ENCODE data around the gene IGF1R.

Gene IGF1R

DNA sequence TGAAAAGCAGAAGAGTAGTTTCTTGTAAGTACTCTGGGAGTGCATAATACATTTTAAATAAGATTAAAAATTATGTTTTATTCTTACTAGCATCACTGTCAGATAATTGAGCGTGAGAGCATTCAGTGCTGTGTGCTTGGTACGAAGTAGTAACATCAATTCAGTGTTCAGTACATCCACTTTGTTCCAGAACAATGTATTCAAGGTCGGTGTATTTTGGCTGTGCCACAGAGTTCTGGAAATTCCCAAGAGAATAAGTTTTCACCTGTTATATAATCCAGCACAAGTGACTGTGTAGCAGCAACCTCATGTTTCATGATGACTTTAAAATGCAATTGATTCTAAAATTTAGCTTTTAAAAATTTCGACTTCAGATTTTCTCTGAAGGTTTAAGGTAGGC lies 130.6 kb downstream of the IGF1R start:
- Histone ChIP-seq H3K4me1 (peaks cover 33% of the 10 kb centered on the region), H3K27me3 (no peaks in the 10 kb centered on the region), H3K9me3 (no peaks in the 10 kb centered on the region), H3K4me3 (ENCODE audit: low read depth, low read length) (no peak overlapping the region), H3K36me3 (no peaks in the 10 kb centered on the region; the same call in 1 of the 2 replicates)
- no peak for TF ChIP-seq CTCF (IDR thresholded peaks at IDR 0.05; ENCODE audit: low read depth, low read length)
- DNase-seq: no peak

- Histone ChIP-seq H3K4me3 (ENCODE audit: low read depth, low read length) (no peak overlapping the region), H3K36me3 (no peaks in the 10 kb centered on the region; the same call in 1 of the 2 replicates), H3K9me3 (no peaks in the 10 kb centered on the region), H3K4me1 (peaks cover 29% of the 10 kb centered on the region), H3K27me3 (no peaks in the 10 kb centered on the region)
- peak; percentile 97 for TF ChIP-seq CTCF (IDR thresholded peaks at IDR 0.05; ENCODE audit: low read depth, low read length)
- DNase-seq: peak; percentile 90
Observed at GRCh38 chr15:98779463-98780071, 131.2 kb downstream of the IGF1R start.

DNA sequence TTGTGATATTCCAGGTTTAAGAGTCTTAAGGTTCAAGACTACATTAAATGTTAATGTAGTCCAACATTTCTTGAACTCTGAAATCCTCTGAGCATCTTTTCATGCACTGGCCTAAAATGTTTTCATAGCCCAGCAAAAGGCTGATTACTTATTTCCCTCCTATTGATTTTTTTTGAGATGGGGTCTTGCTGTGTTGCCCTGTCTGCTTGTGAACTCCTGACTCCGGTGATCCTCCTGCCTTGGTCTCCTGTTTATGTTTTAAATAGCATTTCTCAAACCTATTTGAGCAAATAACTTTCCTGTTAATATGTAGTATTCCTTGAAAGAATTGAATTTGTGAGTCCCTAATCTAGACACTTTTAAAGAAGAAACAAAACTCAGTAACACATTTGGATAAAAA lies 133.5 kb downstream of the IGF1R start:
- H3K9me3 ChIP-seq: no peaks in the 10 kb centered on the region
- H3K27me3 ChIP-seq: no peaks in the 10 kb centered on the region
- DNase-seq: no peak
- no peak overlapping the region for H3K4me3 ChIP-seq (ENCODE audit: low read depth, low read length)
- peaks cover 34% of the 10 kb centered on the region for H3K4me1 ChIP-seq
- H3K36me3 ChIP-seq: no peaks in the 10 kb centered on the region; the same call in 1 of the 2 replicates
- no peak for TF ChIP-seq CTCF (IDR thresholded peaks at IDR 0.05; ENCODE audit: low read depth, low read length)

DNA sequence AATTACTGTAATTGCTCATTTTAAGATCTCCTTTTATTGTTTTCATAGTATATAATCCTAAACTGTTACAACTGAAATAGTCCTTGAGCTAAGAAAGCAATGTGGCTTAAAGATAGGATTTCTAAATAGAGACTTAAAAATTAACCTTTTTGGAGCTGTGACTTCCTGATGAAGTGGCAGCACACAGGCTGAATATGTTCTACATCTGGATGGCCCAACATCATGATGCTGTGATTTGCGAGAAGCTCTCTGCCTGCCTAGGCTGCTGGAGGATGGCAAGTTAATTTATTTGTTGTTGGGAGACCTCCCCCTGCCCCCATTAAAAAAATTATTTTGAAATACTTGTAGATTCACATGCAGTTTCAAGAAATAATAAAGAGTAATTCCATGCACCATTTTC lies 134.5 kb downstream of the IGF1R start:
- H3K4me1 ChIP-seq: peaks cover 40% of the 10 kb centered on the region
- no peaks in the 10 kb centered on the region for H3K36me3 ChIP-seq
- H3K4me3 ChIP-seq (ENCODE audit: low read depth, low read length): no peak overlapping the region
- TF ChIP-seq CTCF (IDR thresholded peaks at IDR 0.05; ENCODE audit: low read depth, low read length): no peak
- no peaks in the 10 kb centered on the region for H3K9me3 ChIP-seq
- no peak for DNase-seq
- no peaks in the 10 kb centered on the region for H3K27me3 ChIP-seq

DNA sequence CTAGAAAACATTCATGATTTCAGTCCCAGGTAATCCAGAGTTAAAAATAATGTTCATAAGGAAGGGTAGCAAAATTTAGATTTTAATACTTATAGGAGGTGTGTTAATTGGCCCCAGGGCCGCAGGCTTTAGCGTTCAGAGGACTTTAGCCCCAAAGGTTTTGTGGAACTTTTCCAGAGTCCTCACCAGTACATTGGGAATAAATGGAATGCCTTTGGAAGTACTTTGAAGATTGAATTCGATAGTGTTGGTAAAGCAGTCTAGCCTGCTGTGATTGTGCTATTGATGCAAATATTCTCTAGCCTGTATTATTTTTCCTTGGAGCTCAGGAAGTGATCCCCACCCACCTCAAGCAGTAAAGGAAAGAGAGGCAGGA lies 137.1 kb downstream of the IGF1R start:
- no peak for TF ChIP-seq CTCF (IDR thresholded peaks at IDR 0.05; ENCODE audit: low read depth, low read length)
- DNase-seq: no peak
- H3K36me3 ChIP-seq: no peaks in the 10 kb centered on the region
- H3K27me3 ChIP-seq: no peaks in the 10 kb centered on the region
- H3K4me1 ChIP-seq: peaks cover 49% of the 10 kb centered on the region
- H3K4me3 ChIP-seq (ENCODE audit: low read depth, low read length): peak overlapping the region; percentile 30
- H3K9me3 ChIP-seq: no peaks in the 10 kb centered on the region

DNA sequence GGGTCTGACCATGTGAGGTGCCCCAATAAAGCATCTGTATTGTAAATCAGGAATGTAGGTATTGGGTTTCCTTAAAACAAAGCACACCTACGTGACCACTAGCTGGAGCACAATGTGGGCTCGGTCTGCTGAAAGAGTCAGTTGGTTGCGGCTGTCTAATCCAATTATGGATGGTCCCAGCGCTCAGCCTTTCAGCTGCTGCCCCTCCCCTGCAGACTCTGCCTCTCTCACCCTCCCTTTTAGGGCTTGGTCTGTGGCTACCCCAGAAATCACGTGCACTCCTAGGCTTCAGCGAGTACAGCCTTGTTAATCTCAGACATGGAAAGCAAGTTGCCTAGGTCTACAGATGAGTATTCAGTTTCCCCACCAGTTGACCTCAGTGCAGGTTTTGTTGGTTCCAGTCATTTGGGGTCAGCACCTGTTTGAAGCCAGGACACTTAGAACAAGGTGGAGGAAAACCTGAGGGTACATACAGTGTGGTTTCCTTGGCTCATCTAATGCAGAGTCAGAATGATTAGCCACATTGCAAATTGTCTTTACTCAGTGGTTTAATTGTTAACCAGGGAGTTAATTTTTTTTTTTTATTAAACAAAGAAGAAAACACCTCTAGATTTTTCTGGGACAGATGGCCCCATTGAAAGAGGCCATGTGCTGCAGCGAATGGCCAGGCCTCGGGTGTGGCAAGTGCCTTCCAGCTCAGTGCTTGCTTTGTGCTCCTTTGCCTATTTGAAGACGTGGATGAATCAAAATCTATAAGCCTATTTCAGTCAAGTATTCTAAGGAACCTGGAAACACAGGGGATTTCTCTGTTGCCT lies 137.7 kb downstream of the IGF1R start:
- peak overlapping the region; percentile 30 for H3K4me3 ChIP-seq (ENCODE audit: low read depth, low read length)
- H3K9me3 ChIP-seq: no peaks in the 10 kb centered on the region
- no peaks in the 10 kb centered on the region for H3K27me3 ChIP-seq
- peak; percentile 78 for DNase-seq
- peak; percentile 24; the same call in 1 of the 2 replicates for TF ChIP-seq CTCF (IDR thresholded peaks at IDR 0.05; ENCODE audit: low read depth, low read length)
- H3K36me3 ChIP-seq: no peaks in the 10 kb centered on the region
- H3K4me1 ChIP-seq: peaks cover 54% of the 10 kb centered on the region

Data from BE2C (cell line).